ENCODE measurements around the gene PDE10A.

- TF ChIP-seq REST (IDR thresholded peaks at IDR 0.05; ENCODE audit: insufficient read depth in 1 of 2, low read depth in 2 of 2, low read length in 2 of 2) = no peak
- TF ChIP-seq TAF1 (IDR thresholded peaks at IDR 0.05; ENCODE audit: borderline replicate concordance, insufficient read depth, low read length) = no peak
Measured at GRCh38 chr6:165325609-165326008, 337.4 kb downstream of the PDE10A start.

All from PFSK-1 (cell line).